ENCODE results near the gene ZFAND3.

DNA sequence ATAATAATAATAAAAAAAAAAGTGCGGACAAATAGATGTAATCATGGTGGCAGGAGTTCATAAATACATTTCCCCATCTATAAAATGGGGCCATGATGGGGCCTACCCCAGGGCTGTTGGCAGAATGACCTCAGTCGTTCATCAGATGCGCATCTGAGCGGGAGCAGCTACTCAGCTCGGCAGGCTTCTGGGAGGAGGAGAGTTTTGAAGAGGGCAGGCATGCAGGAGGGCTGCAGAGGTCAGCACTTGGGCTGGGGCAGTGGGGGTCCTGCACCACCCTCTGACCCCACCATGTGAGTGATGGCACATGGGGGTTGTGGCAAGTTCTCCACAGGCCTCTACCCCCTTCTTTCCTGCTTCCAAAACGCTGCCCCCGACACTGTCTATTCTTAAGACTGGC lies 373.5 kb downstream of the ZFAND3 start:
- TF ChIP-seq RCOR1 (IDR thresholded peaks at IDR 0.05; ENCODE audit: low read depth, low read length) (no peak), MAFK (IDR thresholded peaks at IDR 0.05; ENCODE audit: partially characterized antibody) (no peak), CHD2 (IDR thresholded peaks at IDR 0.05; ENCODE audit: low read length, partially characterized antibody) (no peak), CTCF (IDR thresholded peaks at IDR 0.05) (no peak), KDM1A (IDR thresholded peaks at IDR 0.05; ENCODE audit: low read depth) (no peak), ELK1 (IDR thresholded peaks at IDR 0.05; ENCODE audit: low read depth, low read length) (no peak), POLR2A (IDR thresholded peaks at IDR 0.05; ENCODE audit: low read length) (no peak), EP300 (IDR thresholded peaks at IDR 0.05) (no peak), RFX5 (IDR thresholded peaks at IDR 0.05) (no peak), HOXA7 (CRISPR knock-in tag; IDR thresholded peaks at IDR 0.05) (no peak), MAX (IDR thresholded peaks at IDR 0.05) (no peak), ESRRA (IDR thresholded peaks at IDR 0.05; ENCODE audit: borderline replicate concordance, low read length) (no peak)
- TF ChIP-seq, protein P1, sequence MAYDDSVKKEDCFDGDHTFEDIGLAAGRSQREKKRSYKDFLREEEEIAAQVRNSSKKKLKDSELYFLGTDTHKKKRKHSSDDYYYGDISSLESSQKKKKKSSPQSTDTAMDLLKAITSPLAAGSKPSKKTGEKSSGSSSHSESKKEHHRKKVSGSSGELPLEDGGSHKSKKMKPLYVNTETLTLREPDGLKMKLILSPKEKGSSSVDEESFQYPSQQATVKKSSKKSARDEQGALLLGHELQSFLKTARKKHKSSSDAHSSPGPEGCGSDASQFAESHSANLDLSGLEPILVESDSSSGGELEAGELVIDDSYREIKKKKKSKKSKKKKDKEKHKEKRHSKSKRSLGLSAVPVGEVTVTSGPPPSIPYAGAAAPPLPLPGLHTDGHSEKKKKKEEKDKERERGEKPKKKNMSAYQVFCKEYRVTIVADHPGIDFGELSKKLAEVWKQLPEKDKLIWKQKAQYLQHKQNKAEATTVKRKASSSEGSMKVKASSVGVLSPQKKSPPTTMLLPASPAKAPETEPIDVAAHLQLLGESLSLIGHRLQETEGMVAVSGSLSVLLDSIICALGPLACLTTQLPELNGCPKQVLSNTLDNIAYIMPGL (CRISPR knock-in tag; IDR thresholded peaks at IDR 0.05; ENCODE audit: borderline replicate concordance), result no peak

All from A549 (cell line).